Stimulated activated CD8-positive, alpha-beta memory T cell treated with anti-CD3 and anti-CD28 coated beads, Interleukin-7, amount 100 ng/mL, for 48 hours (primary cell): ENCODE results near the gene FUZ.
"Not testable (repeated sequence)": the region's sequence is repeated elsewhere in the genome, so short reads cannot be mapped to it uniquely, and the experiment has no call there.

Experiments
- DNase-seq, 2 donors: peaks; one replicate each; pipeline ENCODE4 v3.0.0-alpha.2; 2020; ENCODE audit warnings: low read depth in 1 of 2; ENCODE audit errors: extremely low read depth in 1 of 2

FUZ gene

GRCh38 chr19:49833599-49833998 is 20.5 kb upstream of the FUZ start:
- DNase-seq = no peak

GRCh38 chr19:49832556-49832955 is 19.5 kb upstream of the FUZ start:
- no peak for DNase-seq

- DNase-seq = no peak
Measured at GRCh38 chr19:49831592-49831991, 18.5 kb upstream of the FUZ start.

- DNase-seq = no peak
Measured at GRCh38 chr19:49830766-49831165, 17.7 kb upstream of the FUZ start.

GRCh38 chr19:49829721-49830120 is 16.6 kb upstream of the FUZ start:
- DNase-seq = no peak

GRCh38 chr19:49829200-49829599 is 16.1 kb upstream of the FUZ start:
- DNase-seq = no peak

- no peak for DNase-seq
Measured at GRCh38 chr19:49827034-49827433, 13.9 kb upstream of the FUZ start.

GRCh38 chr19:49824662-49825061 is 11.6 kb upstream of the FUZ start:
- DNase-seq = no peak

- no peak for DNase-seq
Measured at GRCh38 chr19:49823472-49823871, 10.4 kb upstream of the FUZ start.

GRCh38 chr19:49820125-49820524 is 7.0 kb upstream of the FUZ start:
- no peak for DNase-seq

GRCh38 chr19:49819452-49820115 is 6.5 kb upstream of the FUZ start:
- DNase-seq = not testable (repeated sequence)

GRCh38 chr19:49818649-49819370 is 5.7 kb upstream of the FUZ start:
- DNase-seq = no peak

- DNase-seq = peak; percentile 71
Measured at GRCh38 chr19:49817964-49818648, 5.0 kb upstream of the FUZ start, which contains the start of gene MED25. TSS of gene MED25 (plus strand) at chr19:49818289. CDS start at chr19:49818342, 53 bp downstream.

GRCh38 chr19:49816590-49816989 is 3.5 kb upstream of the FUZ start:
- DNase-seq = no peak

- DNase-seq = no peak
Measured at GRCh38 chr19:49814010-49814409, 918 bp upstream of the FUZ start.

GRCh38 chr19:49812452-49812996 is 568 bp downstream of the FUZ start:
- no peak for DNase-seq

GRCh38 chr19:49811328-49811727 is 1.8 kb downstream of the FUZ start:
- DNase-seq = no peak

GRCh38 chr19:49809941-49810389 is 3.1 kb downstream of the FUZ start:
- DNase-seq = no peak

GRCh38 chr19:49809160-49809940 is 3.7 kb downstream of the FUZ start:
- DNase-seq = no peak

GRCh38 chr19:49808711-49809159 is 4.4 kb downstream of the FUZ start:
- peak; percentile 50 to 77 for DNase-seq
